Breast epithelium (tissue), 3 donors: ENCODE measurements around the gene IL26.

Experiments used
- POLR2A ChIP-seq: fragments of 450-650 bp; IDR thresholded peaks from one replicate; pipeline ENCODE4 v1.6.1; 2016; ENCODE audit warnings: antibody characterized with exemption, mild to moderate bottlenecking, moderate library complexity
- TF ChIP-seq, protein P1 (sequence below), 3 donors: fragments of 450-650 bp; IDR thresholded peaks; one replicate each; pipeline ENCODE4 v1.5.1; 2016 to 2017; ENCODE audit warnings: antibody characterized with exemption in 3 of 3, mild to moderate bottlenecking in 3 of 3, moderate library complexity in 3 of 3

DNA sequence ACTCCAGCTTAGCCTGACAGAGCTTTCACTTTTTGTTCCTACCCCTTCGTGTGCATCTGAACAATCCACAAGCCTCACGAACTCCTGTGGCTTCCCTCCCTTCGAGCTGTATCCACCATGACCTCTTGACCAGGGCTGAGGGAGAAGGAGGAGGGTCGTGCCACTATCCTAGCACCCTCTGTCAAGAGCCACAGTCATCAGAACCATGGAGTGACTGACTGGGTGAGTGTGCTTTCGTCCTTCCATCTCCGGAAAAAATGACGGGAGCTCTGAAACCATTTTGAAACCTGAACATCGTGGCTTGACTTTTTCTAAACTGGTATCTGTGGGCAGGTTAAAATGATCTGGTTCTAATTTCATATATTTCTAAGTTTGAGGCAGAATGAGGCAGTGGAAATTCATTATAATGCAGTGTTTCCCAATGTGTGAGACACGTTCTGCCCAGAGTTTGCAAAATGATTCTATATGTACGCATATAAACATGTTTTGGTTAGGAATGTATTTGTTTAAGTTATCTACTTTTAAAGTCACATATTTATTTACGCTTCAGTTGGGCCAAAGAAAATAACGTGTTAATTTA, 27.0 kb downstream of the IL26 start:
- TF ChIP-seq, protein P1, sequence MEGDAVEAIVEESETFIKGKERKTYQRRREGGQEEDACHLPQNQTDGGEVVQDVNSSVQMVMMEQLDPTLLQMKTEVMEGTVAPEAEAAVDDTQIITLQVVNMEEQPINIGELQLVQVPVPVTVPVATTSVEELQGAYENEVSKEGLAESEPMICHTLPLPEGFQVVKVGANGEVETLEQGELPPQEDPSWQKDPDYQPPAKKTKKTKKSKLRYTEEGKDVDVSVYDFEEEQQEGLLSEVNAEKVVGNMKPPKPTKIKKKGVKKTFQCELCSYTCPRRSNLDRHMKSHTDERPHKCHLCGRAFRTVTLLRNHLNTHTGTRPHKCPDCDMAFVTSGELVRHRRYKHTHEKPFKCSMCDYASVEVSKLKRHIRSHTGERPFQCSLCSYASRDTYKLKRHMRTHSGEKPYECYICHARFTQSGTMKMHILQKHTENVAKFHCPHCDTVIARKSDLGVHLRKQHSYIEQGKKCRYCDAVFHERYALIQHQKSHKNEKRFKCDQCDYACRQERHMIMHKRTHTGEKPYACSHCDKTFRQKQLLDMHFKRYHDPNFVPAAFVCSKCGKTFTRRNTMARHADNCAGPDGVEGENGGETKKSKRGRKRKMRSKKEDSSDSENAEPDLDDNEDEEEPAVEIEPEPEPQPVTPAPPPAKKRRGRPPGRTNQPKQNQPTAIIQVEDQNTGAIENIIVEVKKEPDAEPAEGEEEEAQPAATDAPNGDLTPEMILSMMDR (IDR thresholded peaks at IDR 0.05): no peak
- TF ChIP-seq POLR2A: no peak
